GM10266 (cell line): ENCODE results near the gene MAPT.

Source experiments
- DNase-seq: peaks from one replicate; pipeline ENCODE4 v3.0.0; 2012; ENCODE audit errors: extremely low spot score
- TF ChIP-seq, protein P1 (sequence below): IDR thresholded peaks from 2 replicates; pipeline ENCODE4 v1.5.1; 2012; ENCODE audit warnings: mild to moderate bottlenecking, low read depth; ENCODE audit not compliant: control insufficient read depth, insufficient read depth; ENCODE audit errors: missing control alignments

MAPT gene

DNA sequence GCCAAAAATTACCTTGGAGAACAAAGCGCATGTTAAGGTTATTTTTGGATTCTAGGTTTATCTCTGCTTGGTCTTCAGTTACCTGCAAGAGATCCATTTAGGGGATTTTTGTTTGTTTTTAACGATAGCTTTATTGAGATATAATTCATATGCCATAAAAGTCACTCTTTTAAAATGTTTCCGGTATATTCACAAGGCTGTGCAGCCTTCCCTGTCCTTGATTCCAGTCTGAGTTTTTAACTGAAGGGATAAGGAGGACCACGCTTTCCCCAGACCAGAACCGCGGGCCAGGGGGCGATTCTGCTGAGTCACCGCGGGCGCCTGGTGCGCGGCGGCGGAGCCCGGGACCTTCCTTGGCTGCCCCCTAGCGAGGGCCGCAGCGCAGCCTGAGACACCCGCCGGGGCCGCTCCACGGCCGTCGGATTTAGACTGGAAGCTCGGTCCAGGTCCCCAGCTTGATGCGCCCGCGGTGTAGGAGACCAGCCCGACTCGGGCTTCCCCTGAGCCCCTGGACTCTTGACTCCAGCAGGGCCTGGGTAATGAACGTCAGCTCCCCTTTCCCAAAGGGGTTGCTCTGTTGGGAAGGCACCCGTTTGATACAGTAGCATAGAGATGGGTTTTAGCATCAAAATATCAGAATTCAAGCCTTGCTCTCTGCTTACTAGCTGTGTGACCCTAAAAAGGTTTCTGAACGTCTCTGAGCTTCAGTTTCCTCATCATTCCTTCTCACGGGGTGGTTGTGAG is 54.7 kb downstream of the MAPT start:
- TF ChIP-seq, protein P1, sequence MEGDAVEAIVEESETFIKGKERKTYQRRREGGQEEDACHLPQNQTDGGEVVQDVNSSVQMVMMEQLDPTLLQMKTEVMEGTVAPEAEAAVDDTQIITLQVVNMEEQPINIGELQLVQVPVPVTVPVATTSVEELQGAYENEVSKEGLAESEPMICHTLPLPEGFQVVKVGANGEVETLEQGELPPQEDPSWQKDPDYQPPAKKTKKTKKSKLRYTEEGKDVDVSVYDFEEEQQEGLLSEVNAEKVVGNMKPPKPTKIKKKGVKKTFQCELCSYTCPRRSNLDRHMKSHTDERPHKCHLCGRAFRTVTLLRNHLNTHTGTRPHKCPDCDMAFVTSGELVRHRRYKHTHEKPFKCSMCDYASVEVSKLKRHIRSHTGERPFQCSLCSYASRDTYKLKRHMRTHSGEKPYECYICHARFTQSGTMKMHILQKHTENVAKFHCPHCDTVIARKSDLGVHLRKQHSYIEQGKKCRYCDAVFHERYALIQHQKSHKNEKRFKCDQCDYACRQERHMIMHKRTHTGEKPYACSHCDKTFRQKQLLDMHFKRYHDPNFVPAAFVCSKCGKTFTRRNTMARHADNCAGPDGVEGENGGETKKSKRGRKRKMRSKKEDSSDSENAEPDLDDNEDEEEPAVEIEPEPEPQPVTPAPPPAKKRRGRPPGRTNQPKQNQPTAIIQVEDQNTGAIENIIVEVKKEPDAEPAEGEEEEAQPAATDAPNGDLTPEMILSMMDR: peak; percentile 80
- DNase-seq: peak; percentile 80

DNA sequence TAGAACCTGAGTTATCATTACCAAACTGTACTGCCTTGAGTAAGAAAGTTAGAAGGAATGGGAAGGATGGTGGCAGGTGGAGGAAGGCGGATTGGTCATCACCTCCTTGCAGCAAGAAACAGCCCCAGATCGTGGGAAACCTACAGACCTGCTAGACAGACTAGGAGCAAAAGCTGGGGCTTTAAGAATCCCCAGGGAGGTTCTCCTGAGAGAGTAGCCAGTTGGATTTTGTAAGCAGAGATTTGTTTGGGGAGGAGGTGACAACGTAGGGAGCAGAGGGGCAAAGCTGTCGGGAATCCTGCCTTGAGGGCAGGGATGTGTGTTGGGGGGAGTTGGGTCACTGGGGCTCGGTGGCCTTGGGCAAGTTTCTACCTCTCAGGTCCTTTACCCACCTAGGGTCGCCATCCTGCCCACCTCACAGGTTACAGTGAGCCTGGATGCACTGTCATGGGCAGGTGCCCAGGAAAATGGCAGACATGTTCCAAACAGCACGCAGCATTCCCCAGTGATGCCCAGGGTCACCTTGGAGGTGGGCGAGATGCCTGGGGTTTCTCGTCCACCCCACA is 55.5 kb downstream of the MAPT start:
- TF ChIP-seq, protein P1: no peak
- no peak for DNase-seq

DNA sequence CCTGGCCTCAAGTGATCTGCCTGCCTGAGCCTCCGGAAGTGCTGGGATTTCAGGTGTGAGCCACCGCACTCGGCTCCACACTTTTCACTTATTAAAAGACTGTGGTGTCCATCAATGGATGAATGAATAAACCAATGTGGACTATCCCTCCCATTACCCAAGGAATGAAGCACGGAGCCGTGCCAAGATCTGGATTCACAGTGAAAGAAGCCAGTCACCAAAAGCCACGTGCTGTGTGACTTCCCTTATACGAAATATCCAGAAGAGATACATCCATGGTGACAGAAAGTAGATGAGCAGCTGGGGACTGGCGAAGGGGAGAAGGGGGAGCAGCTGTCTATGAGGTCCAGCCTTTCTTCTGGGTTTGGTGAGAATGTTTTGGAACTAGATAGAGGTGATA is 56.5 kb downstream of the MAPT start:
- TF ChIP-seq, protein P1: no peak
- no peak for DNase-seq

DNA sequence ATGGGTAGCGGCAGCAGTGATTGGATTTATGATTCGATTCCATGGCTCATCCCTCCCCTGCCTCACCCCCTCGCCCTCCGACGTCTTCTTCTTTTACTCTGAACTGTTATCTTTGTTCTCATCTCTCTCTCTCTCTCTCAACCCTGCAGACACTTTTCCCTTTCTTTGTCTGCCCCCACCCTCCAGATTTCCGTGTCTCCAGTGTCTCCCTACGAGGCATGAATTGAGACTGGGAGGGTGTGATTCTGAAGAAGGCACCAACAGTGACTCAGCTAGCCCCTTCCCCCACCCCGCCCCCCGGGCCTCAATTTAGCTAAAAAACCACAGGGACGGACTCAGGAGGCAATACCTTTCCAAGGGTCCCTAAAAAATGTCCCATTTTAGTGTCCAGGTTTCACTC is 57.0 kb downstream of the MAPT start:
- no peak for DNase-seq
- TF ChIP-seq, protein P1: no peak

DNA sequence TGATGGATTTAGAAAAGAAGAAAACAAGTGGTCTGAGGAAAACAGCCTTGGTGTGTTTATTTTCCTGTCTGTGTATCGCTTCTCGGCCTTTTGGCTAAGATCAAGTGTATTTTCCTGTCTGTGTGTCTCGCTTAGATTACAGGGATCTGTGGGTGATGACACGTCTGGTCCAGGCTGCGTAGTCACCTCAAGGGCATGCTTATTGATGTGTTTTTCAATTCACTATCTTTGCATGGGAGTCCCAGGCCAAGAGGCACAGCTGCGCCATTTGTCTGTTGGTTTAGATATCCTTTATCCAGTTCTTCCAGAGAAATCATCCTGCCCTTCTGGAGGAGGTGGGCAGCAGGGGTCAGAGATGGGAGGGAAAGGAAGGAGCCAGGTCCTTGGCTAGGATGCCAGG is 57.6 kb downstream of the MAPT start:
- DNase-seq: no peak

DNA sequence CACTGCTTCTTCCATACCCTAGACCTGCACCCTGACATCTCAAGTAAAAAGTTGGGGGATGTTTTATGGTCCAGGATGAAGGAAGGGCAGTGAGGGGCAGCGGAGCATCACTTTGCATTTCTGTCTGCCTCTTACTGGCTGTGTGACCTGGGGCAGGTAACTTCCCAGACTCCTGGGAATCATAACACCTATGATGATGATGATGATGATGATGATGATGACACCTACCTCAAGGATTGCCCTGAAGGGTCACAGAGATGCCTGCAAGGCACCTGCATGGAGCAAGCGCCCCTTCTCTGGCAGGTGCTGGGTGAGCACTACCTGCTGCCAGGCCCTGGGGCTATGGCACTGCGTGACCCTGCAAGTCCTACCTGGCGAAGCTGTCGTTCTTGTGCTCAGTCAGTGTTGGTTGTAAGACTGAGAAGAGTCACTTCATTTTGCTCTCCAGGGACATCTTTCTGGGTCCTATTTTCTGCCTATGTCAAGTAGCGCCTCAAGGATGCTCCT is 58.5 kb downstream of the MAPT start:
- TF ChIP-seq, protein P1: no peak

More for the DNA sequence above, 57.6 kb downstream of the MAPT start:
- TF ChIP-seq, protein P1: no peak

DNA sequence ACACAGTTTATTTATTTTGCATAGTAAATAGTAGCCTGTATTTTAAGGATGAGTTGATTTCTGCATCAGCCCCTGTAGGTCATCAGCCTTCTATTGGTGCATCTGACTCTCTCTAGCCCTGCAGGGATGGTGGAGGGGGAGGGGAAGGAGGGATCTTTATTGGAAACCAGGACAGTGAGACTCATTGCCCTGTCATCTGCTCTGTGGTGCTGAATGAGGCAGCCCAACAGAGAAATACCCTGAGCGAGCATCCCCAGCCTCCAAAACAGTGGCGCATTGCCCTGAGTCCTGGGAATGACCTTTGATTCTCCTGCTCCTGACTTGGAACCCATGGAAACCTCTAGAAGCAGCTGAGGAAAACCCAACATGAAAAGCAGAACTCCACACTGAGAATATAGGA is 59.2 kb downstream of the MAPT start:
- TF ChIP-seq, protein P1: no peak
- no peak for DNase-seq

More for the DNA sequence above, 58.5 kb downstream of the MAPT start:
- DNase-seq: no peak
